Stimulated activated CD8-positive, alpha-beta memory T cell treated with anti-CD3 and anti-CD28 coated beads, Interleukin-4, amount 100 ng/mL, for 24 hours (primary cell): ENCODE measurements around the gene LEMD2.

Source experiments
- DNase-seq: peaks from one replicate; pipeline ENCODE4 v3.0.0-alpha.2; 2020; ENCODE audit warnings: low read depth

LEMD2 gene

GRCh38 chr6:33738153-33738552, 50.8 kb downstream of the LEMD2 start:
- no peak for DNase-seq

GRCh38 chr6:33737267-33738026, 51.5 kb downstream of the LEMD2 start:
- DNase-seq, result no peak

- DNase-seq, result no peak
Observed at GRCh38 chr6:33735216-33735615, 53.7 kb downstream of the LEMD2 start.

GRCh38 chr6:33733709-33734007, 55.3 kb downstream of the LEMD2 start:
- DNase-seq, result no peak

GRCh38 chr6:33732817-33733708, 55.9 kb downstream of the LEMD2 start:
- no peak for DNase-seq

- DNase-seq, result no peak
Observed at GRCh38 chr6:33732385-33732784, 56.5 kb downstream of the LEMD2 start.

GRCh38 chr6:33731751-33732282, 57.1 kb downstream of the LEMD2 start:
- no peak for DNase-seq

GRCh38 chr6:33731035-33731434, 57.9 kb downstream of the LEMD2 start:
- no peak for DNase-seq

- DNase-seq, result no peak
Observed at GRCh38 chr6:33730611-33731010, 58.3 kb downstream of the LEMD2 start.

- no peak for DNase-seq
Observed at GRCh38 chr6:33729059-33729458, 59.9 kb downstream of the LEMD2 start.

GRCh38 chr6:33728438-33728837, 60.5 kb downstream of the LEMD2 start:
- DNase-seq, result no peak

- DNase-seq, result no peak
Observed at GRCh38 chr6:33727932-33728331, 61.0 kb downstream of the LEMD2 start.

- DNase-seq, result no peak
Observed at GRCh38 chr6:33727126-33727525, 61.8 kb downstream of the LEMD2 start.

- no peak for DNase-seq
Observed at GRCh38 chr6:33726696-33727095, 62.2 kb downstream of the LEMD2 start.

- no peak for DNase-seq
Observed at GRCh38 chr6:33725891-33726673, 62.8 kb downstream of the LEMD2 start.

- DNase-seq, result no peak
Observed at GRCh38 chr6:33725222-33725621, 63.7 kb downstream of the LEMD2 start.

- DNase-seq, result no peak
Observed at GRCh38 chr6:33724102-33725023, 64.6 kb downstream of the LEMD2 start.

- no peak for DNase-seq
Observed at GRCh38 chr6:33723371-33724085, 65.4 kb downstream of the LEMD2 start.

- DNase-seq, result no peak
Observed at GRCh38 chr6:33722103-33722623, 66.8 kb downstream of the LEMD2 start.

GRCh38 chr6:33721508-33721907, 67.4 kb downstream of the LEMD2 start:
- DNase-seq, result no peak
